GM21717 (cell line): Measurements from ENCODE around the gene SUPT3H.
"Not testable (repeated sequence)": the region's sequence is repeated elsewhere in the genome, so short reads cannot be mapped to it uniquely, and the experiment has no call there.

Source experiments
- ATAC-seq: cut with Tn5 transposase; IDR thresholded peaks from one replicate; pipeline ENCODE4 v1.9.1; 2021; ENCODE audit warnings: mild to moderate bottlenecking, moderate library complexity; ENCODE audit not compliant: unreplicated experiment

The SUPT3H gene

GRCh38 chr6:45327956-45328522, 49.7 kb downstream of the SUPT3H start, which contains the start of gene RUNX2:
Gene RUNX2 (plus strand): TSS chr6:45328330. CDS start chr6:45328727, 397 bp downstream.
- no peak for ATAC-seq

- ATAC-seq = no peak
These were observed 50.9 kb downstream of the SUPT3H start for GRCh38 chr6:45326698-45327417.

GRCh38 chr6:45323656-45324224, 54.0 kb downstream of the SUPT3H start:
- no peak for ATAC-seq

- ATAC-seq = no peak
These were observed 57.4 kb downstream of the SUPT3H start for GRCh38 chr6:45320349-45320748.

- ATAC-seq = no peak
These were observed 63.6 kb downstream of the SUPT3H start for GRCh38 chr6:45314146-45314545.

GRCh38 chr6:45310118-45310788, 67.5 kb downstream of the SUPT3H start:
- ATAC-seq = no peak

GRCh38 chr6:45305546-45305945, 72.2 kb downstream of the SUPT3H start:
- ATAC-seq = no peak

- ATAC-seq = no peak
These were observed 74.9 kb downstream of the SUPT3H start for GRCh38 chr6:45302832-45303231.

GRCh38 chr6:45301348-45302142, 76.2 kb downstream of the SUPT3H start:
- no peak for ATAC-seq

- ATAC-seq = no peak
These were observed 77.0 kb downstream of the SUPT3H start for GRCh38 chr6:45300736-45301135.

- ATAC-seq = no peak
These were observed 78.6 kb downstream of the SUPT3H start for GRCh38 chr6:45299096-45299581.

GRCh38 chr6:45297320-45297719, 80.4 kb downstream of the SUPT3H start:
- no peak for ATAC-seq

GRCh38 chr6:45294065-45294701, 83.6 kb downstream of the SUPT3H start:
- not testable (repeated sequence) for ATAC-seq

GRCh38 chr6:45293306-45293705, 84.4 kb downstream of the SUPT3H start:
- no peak for ATAC-seq

GRCh38 chr6:45289751-45290514, 87.8 kb downstream of the SUPT3H start:
- no peak for ATAC-seq

GRCh38 chr6:45286707-45287106, 91.0 kb downstream of the SUPT3H start:
- ATAC-seq = not testable (repeated sequence)

GRCh38 chr6:45278367-45278766, 99.4 kb downstream of the SUPT3H start:
- no peak for ATAC-seq

GRCh38 chr6:45277741-45278140, 100.0 kb downstream of the SUPT3H start:
- ATAC-seq = not testable (repeated sequence)

GRCh38 chr6:45275358-45275757, 102.4 kb downstream of the SUPT3H start:
- no peak for ATAC-seq
